Activated B cell treated with CpG ODN at 0.5 μM for 24 hours (primary cell): Measurements from ENCODE around the gene TIAM2. TPM values are rescaled to one million over a fixed set of nuclear protein-coding genes. Genes with fewer than 3 reads are reported as not detected.

Experiments used
- ATAC-seq: fragments of 200-7000 bp; cut with Tn5 transposase; one replicate; pipeline ENCODE4 v1.10.0; 2021; ENCODE audit warnings: low read depth, mild to moderate bottlenecking, moderate library complexity
- CTCF ChIA-PET: fragments of 350-600 bp; sonication (Branson Sonifier 250); formaldehyde crosslinking; loops from one replicate; lab custom pipeline; 2021; ENCODE audit warnings: antibody characterized with exemption; lab: Charles Lee
- POLR2A ChIA-PET: fragments of 350-600 bp; sonication (Branson Sonifier 250); formaldehyde crosslinking; loops from one replicate; lab custom pipeline; 2021; ENCODE audit warnings: antibody characterized with exemption; lab: Charles Lee
- DNase-seq: peaks from one replicate; pipeline ENCODE4 v3.0.0; 2022
- H3K27ac Mint-ChIP-seq: one replicate; pipeline ENCODE4 v1.8.0; 2020; ENCODE audit warnings: mixed read lengths
- H3K27me3 Mint-ChIP-seq: one replicate; pipeline ENCODE4 v1.8.0; 2021; ENCODE audit warnings: mixed read lengths
- H3K36me3 Mint-ChIP-seq: one replicate; pipeline ENCODE4 v1.8.0; 2021; ENCODE audit warnings: low read depth, mixed read lengths
- H3K4me1 Mint-ChIP-seq: one replicate; pipeline ENCODE4 v1.8.0; 2021; ENCODE audit warnings: mixed read lengths
- H3K4me3 Mint-ChIP-seq: one replicate; pipeline ENCODE4 v1.8.0; 2020; ENCODE audit warnings: mild to moderate bottlenecking, mixed read lengths
- H3K9me3 Mint-ChIP-seq: one replicate; pipeline ENCODE4 v1.8.0; 2020; ENCODE audit warnings: mixed read lengths
- intact Hi-C: fragments of 100-400 bp; cut with micrococcal nuclease; formaldehyde crosslinking; loops from one replicate; pipeline ENCODE4 v1.15.1; 2024
- total RNA-seq: library from RNA; stranded (reverse); gene quantifications from 2 replicates; pipeline ENCODE4 v1.2.3, GENCODE V29; 2022
- TF ChIP-seq, protein P1 (sequence below): fragments of 200-600 bp; IDR thresholded peaks from one replicate; pipeline ENCODE4 v1.8.0; 2022; ENCODE audit warnings: antibody characterized with exemption, mild to moderate bottlenecking

The TIAM2 gene
- total RNA-seq, 1 donor from 2014 or later: 13.0 TPM

DNA sequence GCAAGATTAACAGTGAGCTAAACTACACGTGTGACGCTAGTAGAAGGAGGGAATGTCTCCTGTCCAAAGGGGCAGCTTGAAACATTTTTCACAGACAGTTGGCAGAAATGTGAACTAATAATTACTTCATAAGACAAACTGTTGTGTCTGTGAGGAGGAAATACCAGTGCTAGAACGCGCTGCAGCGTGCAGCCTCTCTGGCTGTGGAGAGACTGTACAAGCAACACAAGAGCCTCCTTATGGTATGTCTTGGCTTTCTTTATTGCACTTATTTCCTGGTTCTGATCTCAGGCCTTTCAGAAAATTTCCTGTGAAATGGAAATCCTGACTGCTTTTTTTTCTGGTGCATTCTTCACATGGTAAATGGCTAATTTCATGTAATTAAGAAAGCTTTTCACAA lies 25.3 kb upstream of the TIAM2 start:
- Mint-ChIP-seq H3K9me3 (no peaks in the 10 kb centered on the region), H3K36me3 (no peaks in the 10 kb centered on the region), H3K27ac (no peak overlapping the region), H3K4me3 (no peak overlapping the region), H3K27me3 (no peaks in the 10 kb centered on the region), H3K4me1 (peaks cover 3% of the 10 kb centered on the region)
- DNase-seq: no peak
- CTCF ChIA-PET: no interaction called here
- no peak for ATAC-seq
- intact Hi-C loops: no loop called here
- POLR2A ChIA-PET: no interaction called here
- TF ChIP-seq, protein P1, sequence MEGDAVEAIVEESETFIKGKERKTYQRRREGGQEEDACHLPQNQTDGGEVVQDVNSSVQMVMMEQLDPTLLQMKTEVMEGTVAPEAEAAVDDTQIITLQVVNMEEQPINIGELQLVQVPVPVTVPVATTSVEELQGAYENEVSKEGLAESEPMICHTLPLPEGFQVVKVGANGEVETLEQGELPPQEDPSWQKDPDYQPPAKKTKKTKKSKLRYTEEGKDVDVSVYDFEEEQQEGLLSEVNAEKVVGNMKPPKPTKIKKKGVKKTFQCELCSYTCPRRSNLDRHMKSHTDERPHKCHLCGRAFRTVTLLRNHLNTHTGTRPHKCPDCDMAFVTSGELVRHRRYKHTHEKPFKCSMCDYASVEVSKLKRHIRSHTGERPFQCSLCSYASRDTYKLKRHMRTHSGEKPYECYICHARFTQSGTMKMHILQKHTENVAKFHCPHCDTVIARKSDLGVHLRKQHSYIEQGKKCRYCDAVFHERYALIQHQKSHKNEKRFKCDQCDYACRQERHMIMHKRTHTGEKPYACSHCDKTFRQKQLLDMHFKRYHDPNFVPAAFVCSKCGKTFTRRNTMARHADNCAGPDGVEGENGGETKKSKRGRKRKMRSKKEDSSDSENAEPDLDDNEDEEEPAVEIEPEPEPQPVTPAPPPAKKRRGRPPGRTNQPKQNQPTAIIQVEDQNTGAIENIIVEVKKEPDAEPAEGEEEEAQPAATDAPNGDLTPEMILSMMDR: no peak

- peaks cover 3% of the 10 kb centered on the region for H3K4me1 Mint-ChIP-seq
- H3K27me3 Mint-ChIP-seq: no peaks in the 10 kb centered on the region
- no peak overlapping the region for H3K4me3 Mint-ChIP-seq
- no peaks in the 10 kb centered on the region for H3K36me3 Mint-ChIP-seq
- DNase-seq (no peak), ATAC-seq (no peak)
- no peaks in the 10 kb centered on the region for H3K9me3 Mint-ChIP-seq
- intact Hi-C loops: no loop called here
- H3K27ac Mint-ChIP-seq: no peak overlapping the region
- POLR2A ChIA-PET: no interaction called here
- CTCF ChIA-PET: no interaction called here
- TF ChIP-seq, protein P1: no peak
These were observed 20.5 kb upstream of the TIAM2 start for GRCh38 chr6:154974485-154975149.

DNA sequence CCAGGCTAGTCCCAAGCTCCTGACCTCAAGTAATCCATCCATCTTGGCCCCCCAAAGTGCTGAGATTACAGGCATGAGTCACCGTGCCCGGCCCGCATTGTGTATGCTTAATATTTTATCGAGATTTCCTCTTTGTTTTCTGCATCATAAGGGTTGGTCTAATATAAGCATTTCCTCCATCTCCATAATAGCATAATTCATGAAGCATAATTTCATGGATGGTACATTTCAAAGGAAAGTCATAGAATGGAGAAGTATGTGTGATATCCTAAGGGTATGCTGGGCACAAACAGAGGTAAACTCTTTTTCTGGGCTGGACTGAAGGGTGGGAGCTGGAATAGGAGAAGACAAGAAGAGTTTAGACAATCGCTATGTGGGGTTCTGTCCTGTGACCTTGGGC lies 17.5 kb upstream of the TIAM2 start:
- ChIA-PET CTCF (no interaction called here), POLR2A (no interaction called here)
- no peaks in the 10 kb centered on the region for H3K9me3 Mint-ChIP-seq
- TF ChIP-seq, protein P1: no peak
- no peak for DNase-seq
- ATAC-seq: no peak
- no peak overlapping the region for H3K27ac Mint-ChIP-seq
- no peaks in the 10 kb centered on the region for H3K36me3 Mint-ChIP-seq
- H3K4me1 Mint-ChIP-seq: peaks cover 7% of the 10 kb centered on the region
- no peaks in the 10 kb centered on the region for H3K27me3 Mint-ChIP-seq
- no peak overlapping the region for H3K4me3 Mint-ChIP-seq
- intact Hi-C loops: no loop called here

GRCh38 chr6:154980273-154981078 lies 14.6 kb upstream of the TIAM2 start:
- ChIA-PET POLR2A (no interaction called here), CTCF (no interaction called here)
- Mint-ChIP-seq H3K36me3 (no peaks in the 10 kb centered on the region), H3K27me3 (no peaks in the 10 kb centered on the region), H3K9me3 (no peaks in the 10 kb centered on the region), H3K27ac (no peak overlapping the region), H3K4me3 (no peak overlapping the region), H3K4me1 (peaks cover 7% of the 10 kb centered on the region)
- ATAC-seq: no peak
- TF ChIP-seq, protein P1: no peak
- intact Hi-C loops: no loop called here
- no peak for DNase-seq

DNA sequence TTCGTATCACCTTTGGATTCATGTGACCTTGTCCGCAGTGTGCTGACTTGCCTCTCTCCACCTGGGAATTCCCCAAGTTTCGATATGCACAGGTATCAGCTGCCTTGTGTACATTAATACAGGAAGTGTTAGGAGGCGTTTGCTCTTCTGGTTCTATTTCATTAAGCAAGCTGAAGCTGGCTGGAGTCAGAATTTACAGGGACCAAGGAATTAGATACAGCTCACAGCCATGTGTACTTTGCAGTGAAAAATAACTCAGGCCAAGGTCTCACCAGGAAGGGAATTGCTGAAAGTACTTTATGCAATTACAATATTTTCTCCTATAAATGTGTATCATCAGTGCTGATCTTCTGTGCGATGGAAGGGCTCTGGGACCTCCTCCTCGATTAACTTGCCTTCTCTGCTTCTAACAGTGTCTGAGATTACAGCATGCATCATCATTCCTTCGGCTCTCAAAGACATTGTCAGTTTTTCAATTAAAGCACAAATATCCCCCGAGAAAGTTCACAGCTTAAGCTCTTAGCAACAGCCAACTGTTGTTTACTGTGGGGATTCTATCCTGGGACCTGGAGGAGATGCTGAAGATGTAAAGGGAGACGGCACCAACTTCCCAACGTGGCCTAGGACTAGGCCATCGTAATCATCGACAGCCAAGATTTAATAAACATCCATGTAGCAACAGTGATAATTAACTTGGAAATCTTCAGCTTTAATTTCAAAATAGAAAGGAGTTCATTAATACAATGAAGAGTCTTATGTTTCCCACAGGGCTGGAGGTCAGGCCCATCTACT lies 13.8 kb upstream of the TIAM2 start:
- no peaks in the 10 kb centered on the region for H3K36me3 Mint-ChIP-seq
- CTCF ChIA-PET: no interaction called here

More for the DNA sequence above, 13.8 kb upstream of the TIAM2 start:
- no peak for DNase-seq
- ATAC-seq: peak; percentile 37
- POLR2A ChIA-PET: no interaction called here
- no peaks in the 10 kb centered on the region for H3K27me3 Mint-ChIP-seq
- no peak overlapping the region for H3K27ac Mint-ChIP-seq
- H3K4me3 Mint-ChIP-seq: no peak overlapping the region
- H3K4me1 Mint-ChIP-seq: peaks cover 7% of the 10 kb centered on the region
- intact Hi-C loops: no loop called here
- TF ChIP-seq, protein P1: no peak
- no peaks in the 10 kb centered on the region for H3K9me3 Mint-ChIP-seq
